AG09309 (cell line): ENCODE data around the gene RABGAP1L.

Experiments
- DNase-seq: peaks from one replicate; pipeline ENCODE4 v3.0.0-alpha.2; 2010; ENCODE audit warnings: low read depth
- H3K4me3 ChIP-seq: 2 replicates; pipeline ENCODE4 v1.5.1; 2011; ENCODE audit warnings: mild to moderate bottlenecking, low read depth, low read length, moderate library complexity; ENCODE audit not compliant: control insufficient read depth
- TF ChIP-seq, protein P1 (sequence below): IDR thresholded peaks from 2 replicates; pipeline ENCODE4 v1.5.1; 2011; ENCODE audit warnings: mild to moderate bottlenecking, low read depth, low read length, inconsistent platforms; ENCODE audit not compliant: insufficient read depth, control insufficient read depth; ENCODE audit errors: missing control alignments

The RABGAP1L gene

DNA sequence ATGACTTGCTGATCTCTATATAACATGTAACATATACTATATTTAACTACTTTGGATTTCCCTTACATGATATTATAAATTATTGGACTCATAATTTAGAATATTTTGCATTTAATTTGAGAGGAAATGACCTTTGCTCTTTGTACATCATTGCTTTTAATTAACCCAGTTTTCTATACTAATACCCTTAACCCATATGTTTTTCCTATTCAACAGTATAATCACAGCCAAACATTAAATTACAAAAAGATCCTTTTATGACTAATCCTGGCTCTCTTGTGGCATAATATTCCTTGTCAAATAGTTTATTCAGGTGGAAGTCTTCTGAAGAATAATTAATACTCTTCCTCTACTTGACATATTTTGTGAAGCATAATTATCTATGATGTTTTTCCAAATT is 232.4 kb downstream of the RABGAP1L start:
- DNase-seq = no peak
- TF ChIP-seq, protein P1, sequence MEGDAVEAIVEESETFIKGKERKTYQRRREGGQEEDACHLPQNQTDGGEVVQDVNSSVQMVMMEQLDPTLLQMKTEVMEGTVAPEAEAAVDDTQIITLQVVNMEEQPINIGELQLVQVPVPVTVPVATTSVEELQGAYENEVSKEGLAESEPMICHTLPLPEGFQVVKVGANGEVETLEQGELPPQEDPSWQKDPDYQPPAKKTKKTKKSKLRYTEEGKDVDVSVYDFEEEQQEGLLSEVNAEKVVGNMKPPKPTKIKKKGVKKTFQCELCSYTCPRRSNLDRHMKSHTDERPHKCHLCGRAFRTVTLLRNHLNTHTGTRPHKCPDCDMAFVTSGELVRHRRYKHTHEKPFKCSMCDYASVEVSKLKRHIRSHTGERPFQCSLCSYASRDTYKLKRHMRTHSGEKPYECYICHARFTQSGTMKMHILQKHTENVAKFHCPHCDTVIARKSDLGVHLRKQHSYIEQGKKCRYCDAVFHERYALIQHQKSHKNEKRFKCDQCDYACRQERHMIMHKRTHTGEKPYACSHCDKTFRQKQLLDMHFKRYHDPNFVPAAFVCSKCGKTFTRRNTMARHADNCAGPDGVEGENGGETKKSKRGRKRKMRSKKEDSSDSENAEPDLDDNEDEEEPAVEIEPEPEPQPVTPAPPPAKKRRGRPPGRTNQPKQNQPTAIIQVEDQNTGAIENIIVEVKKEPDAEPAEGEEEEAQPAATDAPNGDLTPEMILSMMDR = no peak

DNA sequence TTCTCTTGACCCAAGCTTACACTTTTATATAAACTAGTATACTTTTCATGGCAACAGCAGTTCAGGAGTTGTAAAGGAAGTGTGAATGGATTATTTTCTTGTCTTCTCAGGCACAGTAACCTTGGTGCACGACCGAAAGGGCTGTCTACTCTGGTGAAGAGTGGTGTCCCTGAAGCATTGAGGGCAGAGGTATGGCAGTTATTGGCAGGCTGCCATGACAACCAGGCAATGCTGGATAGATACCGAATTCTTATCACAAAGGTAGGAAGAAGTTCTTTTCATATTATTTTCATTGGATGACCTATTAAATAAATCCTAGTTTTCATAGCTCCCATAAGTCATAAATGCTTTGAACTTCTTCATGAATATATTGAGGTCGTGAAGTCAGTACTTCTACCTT is 234.6 kb downstream of the RABGAP1L start:
- H3K4me3 ChIP-seq = no peak overlapping the region
- no peak for DNase-seq
- TF ChIP-seq, protein P1 = no peak

More for the DNA sequence above, 232.4 kb downstream of the RABGAP1L start:
- no peak overlapping the region for H3K4me3 ChIP-seq

DNA sequence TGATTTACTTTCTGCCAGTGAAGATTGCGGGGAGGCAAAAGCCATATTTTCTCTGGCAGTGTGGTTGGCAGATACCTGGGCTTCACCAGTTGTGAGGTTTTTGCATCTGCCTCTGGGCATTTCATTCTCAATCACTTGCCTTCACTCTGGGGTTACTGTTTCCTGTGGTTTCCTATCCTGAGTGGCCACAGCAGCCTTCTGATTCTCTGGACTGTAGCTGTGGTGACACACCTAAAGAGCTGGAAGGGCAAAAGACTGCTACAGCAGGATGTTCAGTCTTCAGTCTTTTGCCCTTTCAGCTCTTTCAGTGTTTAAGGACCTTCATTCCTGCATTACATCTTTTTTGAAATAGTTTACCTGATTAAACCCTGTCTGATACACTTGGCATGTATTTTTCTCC is 237.9 kb downstream of the RABGAP1L start:
- H3K4me3 ChIP-seq = no peak overlapping the region
- TF ChIP-seq, protein P1 = no peak
- DNase-seq = no peak

DNA sequence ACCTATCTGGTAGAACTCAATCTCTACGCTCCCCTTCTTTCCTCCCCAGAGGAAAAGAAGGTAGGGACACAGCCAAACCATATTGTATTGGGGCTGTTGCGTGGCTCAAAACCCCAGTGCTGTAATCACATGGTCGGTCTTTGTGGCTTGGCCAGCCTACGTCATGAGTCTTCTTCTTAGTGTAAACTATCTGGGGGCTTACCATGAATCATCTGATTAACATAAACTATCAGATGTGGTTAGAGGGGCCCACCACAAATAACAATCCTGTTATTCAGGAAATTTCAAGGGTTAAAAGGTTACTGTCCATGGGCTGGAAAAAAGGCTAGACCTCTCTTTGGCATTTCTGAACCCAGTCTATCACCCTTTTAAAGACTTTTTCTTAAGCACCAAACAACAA is 238.9 kb downstream of the RABGAP1L start:
- TF ChIP-seq, protein P1 = no peak
- DNase-seq = no peak

DNA sequence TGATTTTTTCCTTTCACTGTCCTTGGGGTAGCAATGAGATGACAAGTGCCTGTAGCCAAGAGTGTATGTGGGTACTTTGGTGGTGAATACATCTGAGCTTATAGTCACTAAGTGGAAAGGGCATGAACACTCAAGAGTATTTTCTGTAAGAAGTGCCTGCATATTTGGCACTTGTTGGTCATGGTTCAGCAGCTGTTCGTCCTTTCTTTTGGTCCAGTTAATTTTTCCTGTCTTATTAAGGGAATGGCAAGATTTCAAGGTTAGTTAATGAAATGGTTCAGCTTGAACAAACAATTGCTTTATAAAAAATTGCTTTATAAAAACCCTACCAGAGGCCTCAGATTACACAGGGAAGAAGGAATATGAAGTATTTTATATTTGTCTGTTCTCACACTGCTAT is 239.9 kb downstream of the RABGAP1L start:
- TF ChIP-seq, protein P1 = no peak
- H3K4me3 ChIP-seq = no peak overlapping the region
- no peak for DNase-seq

More for the DNA sequence above, 238.9 kb downstream of the RABGAP1L start:
- H3K4me3 ChIP-seq = no peak overlapping the region

DNA sequence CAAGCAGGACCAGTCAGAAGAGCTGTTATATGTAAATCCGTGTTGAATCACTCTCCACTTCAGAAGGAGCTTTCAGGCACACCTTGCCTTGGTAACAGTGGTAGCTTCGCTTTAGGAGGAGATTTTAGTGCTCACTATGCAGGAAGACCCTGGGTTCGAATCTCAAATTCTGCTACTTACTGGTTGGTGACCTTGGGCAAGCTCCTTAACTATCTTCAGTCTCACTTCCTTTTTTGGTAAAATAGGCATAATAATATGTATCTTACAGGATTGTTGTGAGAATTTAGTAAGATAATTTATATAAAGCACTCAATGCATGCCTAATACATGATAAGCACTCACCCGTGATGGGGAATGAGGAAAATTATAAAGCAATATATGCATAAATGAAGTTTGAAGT is 241.8 kb downstream of the RABGAP1L start:
- DNase-seq = no peak
- H3K4me3 ChIP-seq = no peak overlapping the region
- TF ChIP-seq, protein P1 = no peak

DNA sequence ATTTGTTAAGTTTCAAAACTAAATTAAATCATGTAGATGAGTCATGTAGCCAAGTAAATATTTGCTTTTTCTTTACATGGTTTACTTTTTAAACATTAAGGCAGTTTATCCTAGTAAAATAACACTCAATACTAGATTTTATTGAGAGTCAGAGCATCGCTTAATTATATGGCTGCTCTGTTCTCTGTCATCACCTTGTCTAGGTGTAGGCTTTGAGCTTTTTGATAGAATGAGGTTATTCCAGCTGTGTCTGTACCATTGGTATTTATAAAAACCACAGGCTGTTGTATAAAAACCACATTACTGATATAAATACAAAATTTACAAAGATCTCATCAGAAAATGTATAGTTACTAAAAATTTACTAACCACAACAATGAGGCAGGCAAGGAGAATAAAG is 245.9 kb downstream of the RABGAP1L start:
- H3K4me3 ChIP-seq = no peak overlapping the region
- DNase-seq = no peak
- TF ChIP-seq, protein P1 = no peak
